Calu3 (cell line): ENCODE data around the gene CACNA1F. TPM values are rescaled to one million over a fixed set of nuclear protein-coding genes. Genes with fewer than 3 reads are reported as not detected.

Source experiments
- BruUV-seq: library from RNA; stranded (reverse); fragments of 400-500 nt; replicated peaks from 2 replicates; lab custom pipeline; 2021; lab: Mats Ljungman, UMichigan
- CTCF ChIA-PET: fragments of 300-600 bp; sonication (Branson Sonifier 250); formaldehyde crosslinking; loops from one replicate; lab custom pipeline; 2022; ENCODE audit warnings: antibody characterized with exemption; lab: Charles Lee
- DNase-seq: peaks from one replicate; pipeline ENCODE4 v3.0.0; 2022
- H3K27ac Mint-ChIP-seq: one replicate; pipeline ENCODE4 v1.8.0; 2022; ENCODE audit warnings: mixed read lengths; ENCODE audit not compliant: unreplicated experiment
- H3K27me3 Mint-ChIP-seq: one replicate; pipeline ENCODE4 v1.8.0; 2022; ENCODE audit warnings: mixed read lengths; ENCODE audit not compliant: unreplicated experiment
- H3K36me3 Mint-ChIP-seq: one replicate; pipeline ENCODE4 v1.8.0; 2022; ENCODE audit warnings: mild to moderate bottlenecking, moderate library complexity, mixed read lengths; ENCODE audit not compliant: insufficient read depth, unreplicated experiment
- H3K4me1 Mint-ChIP-seq: one replicate; pipeline ENCODE4 v1.8.0; 2022; ENCODE audit warnings: mild to moderate bottlenecking, low read depth, mixed read lengths; ENCODE audit not compliant: unreplicated experiment
- H3K4me3 Mint-ChIP-seq: one replicate; pipeline ENCODE4 v1.8.0; 2022; ENCODE audit warnings: mild to moderate bottlenecking, low read depth, moderate library complexity, mixed read lengths; ENCODE audit not compliant: unreplicated experiment
- H3K9me3 Mint-ChIP-seq: one replicate; pipeline ENCODE4 v1.8.0; 2022; ENCODE audit warnings: low read depth, mixed read lengths; ENCODE audit not compliant: unreplicated experiment
- intact Hi-C: fragments of 100-400 bp; cut with micrococcal nuclease; formaldehyde crosslinking; loops from one replicate; pipeline ENCODE4 v1.10.0; 2022; ENCODE audit not compliant: unreplicated experiment
- total RNA-seq: library from RNA; stranded (reverse); gene quantifications from 2 replicates; pipeline ENCODE4 v1.2.3, GENCODE V29; 2022
- TF ChIP-seq, protein P1 (sequence below): fragments of 200-600 bp; IDR thresholded peaks from one replicate; pipeline ENCODE4 v1.8.0; 2022; ENCODE audit warnings: antibody characterized with exemption; ENCODE audit not compliant: unreplicated experiment

CACNA1F gene
- total RNA-seq, 1 experiment from 2014 or later, result not detected

DNA sequence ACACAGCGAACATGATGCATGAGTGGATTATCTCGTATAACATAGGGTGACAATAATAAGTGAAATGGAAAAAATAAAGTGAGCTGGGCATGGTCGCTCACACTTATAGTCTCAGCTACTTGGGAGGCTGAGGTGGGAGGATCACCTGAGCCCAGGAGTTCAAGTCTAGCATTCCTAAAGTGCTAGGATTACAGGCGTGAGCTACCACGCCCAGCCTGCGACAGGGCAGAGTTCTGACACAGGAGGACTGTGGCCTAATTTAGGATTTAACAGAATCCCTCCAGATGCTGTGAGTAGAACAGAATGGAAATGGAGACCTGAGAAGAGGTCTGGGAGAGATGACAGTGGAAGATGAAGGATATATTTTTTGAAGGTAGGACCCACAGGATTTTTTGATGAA lies 43.5 kb downstream of the CACNA1F start:
- Mint-ChIP-seq H3K4me1 (peaks cover 32% of the 10 kb centered on the region), H3K9me3 (no peaks in the 10 kb centered on the region), H3K4me3 (peak overlapping the region; percentile 75), H3K27me3 (peaks cover 9% of the 10 kb centered on the region), H3K36me3 (peaks cover 52% of the 10 kb centered on the region), H3K27ac (peak overlapping the region; percentile 99)
- no TSS peak for BruUV-seq
- CTCF ChIA-PET, result interaction anchor here (0.6 kb wide), 2 partner anchors 89 to 109 kb away, joined by 3 to 4 read pairs; no protein-coding TSS in a partner anchor
- no peak for DNase-seq
- TF ChIP-seq, protein P1, sequence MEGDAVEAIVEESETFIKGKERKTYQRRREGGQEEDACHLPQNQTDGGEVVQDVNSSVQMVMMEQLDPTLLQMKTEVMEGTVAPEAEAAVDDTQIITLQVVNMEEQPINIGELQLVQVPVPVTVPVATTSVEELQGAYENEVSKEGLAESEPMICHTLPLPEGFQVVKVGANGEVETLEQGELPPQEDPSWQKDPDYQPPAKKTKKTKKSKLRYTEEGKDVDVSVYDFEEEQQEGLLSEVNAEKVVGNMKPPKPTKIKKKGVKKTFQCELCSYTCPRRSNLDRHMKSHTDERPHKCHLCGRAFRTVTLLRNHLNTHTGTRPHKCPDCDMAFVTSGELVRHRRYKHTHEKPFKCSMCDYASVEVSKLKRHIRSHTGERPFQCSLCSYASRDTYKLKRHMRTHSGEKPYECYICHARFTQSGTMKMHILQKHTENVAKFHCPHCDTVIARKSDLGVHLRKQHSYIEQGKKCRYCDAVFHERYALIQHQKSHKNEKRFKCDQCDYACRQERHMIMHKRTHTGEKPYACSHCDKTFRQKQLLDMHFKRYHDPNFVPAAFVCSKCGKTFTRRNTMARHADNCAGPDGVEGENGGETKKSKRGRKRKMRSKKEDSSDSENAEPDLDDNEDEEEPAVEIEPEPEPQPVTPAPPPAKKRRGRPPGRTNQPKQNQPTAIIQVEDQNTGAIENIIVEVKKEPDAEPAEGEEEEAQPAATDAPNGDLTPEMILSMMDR, result no peak
- intact Hi-C loops, result loop anchor here (10.0 kb wide), 1 partner anchor 565 kb away; no protein-coding TSS in a partner anchor

DNA sequence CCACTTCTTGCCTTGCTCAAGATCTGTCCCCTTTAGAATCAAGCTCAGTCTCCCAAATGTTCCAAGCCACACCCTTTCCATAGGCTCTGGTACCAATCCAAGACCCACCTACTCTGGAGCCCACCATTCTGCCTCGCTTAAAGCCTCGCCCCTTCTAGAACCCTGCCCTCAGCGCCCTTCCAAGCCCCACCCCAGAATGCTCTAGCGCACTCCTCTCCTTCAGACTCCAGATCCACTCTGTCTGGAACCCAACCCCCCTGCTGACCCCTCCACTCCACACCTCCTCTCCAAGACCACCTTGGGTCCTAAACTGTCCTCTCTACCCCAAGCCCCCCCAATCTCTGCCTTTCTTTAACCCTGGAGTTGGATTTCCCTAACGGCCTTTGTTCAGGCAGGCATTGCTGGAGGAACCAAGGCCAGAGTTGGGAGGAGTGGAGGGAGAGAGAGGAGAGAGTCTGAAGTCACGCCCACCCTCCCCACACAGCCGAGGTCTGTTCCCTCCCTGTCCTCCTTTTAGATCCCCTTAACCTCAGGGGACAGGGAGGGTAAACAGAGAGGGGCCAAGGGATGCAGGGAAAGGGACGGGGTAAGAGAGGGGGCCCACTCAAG lies 44.6 kb downstream of the CACNA1F start:
- H3K9me3 Mint-ChIP-seq, result no peaks in the 10 kb centered on the region
- DNase-seq, result no peak
- peaks cover 62% of the 10 kb centered on the region for H3K36me3 Mint-ChIP-seq
- H3K27me3 Mint-ChIP-seq, result peaks cover 9% of the 10 kb centered on the region
- H3K4me3 Mint-ChIP-seq, result no peak overlapping the region
- TF ChIP-seq, protein P1, result no peak
- BruUV-seq, result no TSS peak
- intact Hi-C loops, result no loop called here
- H3K27ac Mint-ChIP-seq, result no peak overlapping the region
- CTCF ChIA-PET, result no interaction called here
- peaks cover 40% of the 10 kb centered on the region for H3K4me1 Mint-ChIP-seq

DNA sequence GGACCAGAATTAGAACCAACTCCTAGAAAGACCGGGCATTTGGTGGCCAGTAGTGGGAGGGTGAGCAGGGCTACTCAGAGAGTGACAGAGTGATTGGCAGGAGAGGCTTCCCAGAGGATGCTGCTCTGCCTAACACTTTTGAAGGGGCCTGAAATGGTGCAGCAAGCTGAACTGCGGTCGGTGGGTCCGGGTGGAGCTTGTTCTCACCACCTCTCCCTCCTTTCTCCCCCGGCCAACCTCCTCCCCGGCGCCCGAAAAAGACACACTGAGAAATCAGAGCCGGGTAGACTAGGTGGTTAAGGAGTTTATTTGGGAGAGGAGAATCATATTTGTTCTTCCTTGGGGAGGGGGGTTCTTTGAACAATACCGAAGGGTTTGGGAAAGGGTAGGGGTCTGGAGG lies 45.6 kb downstream of the CACNA1F start:
- CTCF ChIA-PET, result interaction anchor here (0.5 kb wide), 1 partner anchor 1813 kb away, joined by 4 read pairs; no protein-coding TSS in a partner anchor
- H3K27me3 Mint-ChIP-seq, result peaks cover 9% of the 10 kb centered on the region
- no peaks in the 10 kb centered on the region for H3K9me3 Mint-ChIP-seq
- H3K4me1 Mint-ChIP-seq, result peaks cover 40% of the 10 kb centered on the region
- intact Hi-C loops, result no loop called here
- TF ChIP-seq, protein P1, result no peak
- no peak overlapping the region for H3K4me3 Mint-ChIP-seq
- BruUV-seq, result no TSS peak
- H3K36me3 Mint-ChIP-seq, result peaks cover 66% of the 10 kb centered on the region
- no peak overlapping the region for H3K27ac Mint-ChIP-seq
- no peak for DNase-seq

DNA sequence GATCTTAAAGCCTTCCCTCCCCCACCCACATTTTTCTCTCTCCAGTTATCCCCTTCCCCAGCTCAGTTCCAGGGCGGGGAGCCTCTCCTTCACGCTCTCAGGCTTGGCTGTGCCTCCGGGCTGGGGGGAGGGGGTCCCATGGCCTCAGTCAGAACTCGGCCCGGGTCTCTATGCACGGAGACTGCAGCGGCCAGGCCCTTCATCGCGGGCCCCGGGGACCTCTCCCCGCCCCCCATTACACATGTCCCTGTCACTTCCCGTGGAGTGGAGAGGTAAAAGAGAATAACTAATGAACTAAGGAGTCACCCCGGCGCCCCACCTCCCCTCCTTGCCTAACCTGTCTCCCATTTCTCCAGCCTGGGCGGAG lies 46.1 kb downstream of the CACNA1F start:
- intact Hi-C loops, result no loop called here
- no TSS peak for BruUV-seq
- H3K4me1 Mint-ChIP-seq, result peaks cover 40% of the 10 kb centered on the region
- TF ChIP-seq, protein P1, result no peak
- H3K27me3 Mint-ChIP-seq, result peaks cover 9% of the 10 kb centered on the region
- H3K36me3 Mint-ChIP-seq, result peaks cover 66% of the 10 kb centered on the region
- CTCF ChIA-PET, result no interaction called here
- H3K27ac Mint-ChIP-seq, result peak overlapping the region; percentile 29
- peak overlapping the region; percentile 86 for H3K4me3 Mint-ChIP-seq
- no peaks in the 10 kb centered on the region for H3K9me3 Mint-ChIP-seq
- DNase-seq, result no peak
